Anterior cingulate cortex (tissue), 58 donors: ENCODE measurements around the gene KLRK1.
"Not testable (repeated sequence)": the region's sequence is repeated elsewhere in the genome, so short reads cannot be mapped to it uniquely, and the experiment has no call there.

ENCODE experiments used
- DNase-seq, 58 donors: peaks; one replicate each; lab custom pipeline; 2025; lab: John Stamatoyannopoulos, UW

The KLRK1 gene

GRCh38 chr12:10390991-10391390, 1.1 kb upstream of the KLRK1 start:
- DNase-seq, result not testable (repeated sequence)

- DNase-seq, result no peak
Measured at GRCh38 chr12:10388624-10389413, 1.0 kb downstream of the KLRK1 start.

GRCh38 chr12:10387498-10387897, 2.3 kb downstream of the KLRK1 start:
- not testable (repeated sequence) for DNase-seq

GRCh38 chr12:10386857-10387256, 3.0 kb downstream of the KLRK1 start:
- DNase-seq, result no peak

- DNase-seq, result no peak
Measured at GRCh38 chr12:10385166-10385613, 4.7 kb downstream of the KLRK1 start.

GRCh38 chr12:10384191-10384590, 5.7 kb downstream of the KLRK1 start:
- no peak for DNase-seq

- DNase-seq, result no peak
Measured at GRCh38 chr12:10381928-10382628, 7.8 kb downstream of the KLRK1 start.

GRCh38 chr12:10378737-10379136, 11.1 kb downstream of the KLRK1 start:
- not testable (repeated sequence) for DNase-seq

- no peak for DNase-seq
Measured at GRCh38 chr12:10374624-10375018, 15.2 kb downstream of the KLRK1 start.

- DNase-seq, result peak in 2 of 58 donors; percentile 5 to 35
Measured at GRCh38 chr12:10372559-10372958, 17.3 kb downstream of the KLRK1 start.

GRCh38 chr12:10371893-10372535, 17.8 kb downstream of the KLRK1 start:
- not testable (repeated sequence) for DNase-seq

GRCh38 chr12:10369557-10370415, 20.1 kb downstream of the KLRK1 start:
- DNase-seq, result no peak

- DNase-seq, result peak in 4 of 58 donors; percentile 19 to 29 (median 22)
Measured at GRCh38 chr12:10368206-10369171, 21.4 kb downstream of the KLRK1 start.

- DNase-seq, result not testable (repeated sequence)
Measured at GRCh38 chr12:10367714-10368113, 22.1 kb downstream of the KLRK1 start.

- DNase-seq, result peak in 1 of 58 donors; percentile 39
Measured at GRCh38 chr12:10366875-10367274, 23.0 kb downstream of the KLRK1 start.

GRCh38 chr12:10365696-10366405, 24.0 kb downstream of the KLRK1 start:
- DNase-seq, result peak in 3 of 58 donors; percentile 44 to 58 (median 54)

GRCh38 chr12:10364815-10365622, 24.8 kb downstream of the KLRK1 start:
- peak in 38 of 58 donors; percentile 17 to 77 (median 52) for DNase-seq
